ENCODE data around the gene DCAF15. TPM values are rescaled to one million over a fixed set of nuclear protein-coding genes. Genes with fewer than 3 reads are reported as not detected.

The DCAF15 gene
- total RNA-seq, 1 experiment from 2014 or later = 13.8 TPM

DNA sequence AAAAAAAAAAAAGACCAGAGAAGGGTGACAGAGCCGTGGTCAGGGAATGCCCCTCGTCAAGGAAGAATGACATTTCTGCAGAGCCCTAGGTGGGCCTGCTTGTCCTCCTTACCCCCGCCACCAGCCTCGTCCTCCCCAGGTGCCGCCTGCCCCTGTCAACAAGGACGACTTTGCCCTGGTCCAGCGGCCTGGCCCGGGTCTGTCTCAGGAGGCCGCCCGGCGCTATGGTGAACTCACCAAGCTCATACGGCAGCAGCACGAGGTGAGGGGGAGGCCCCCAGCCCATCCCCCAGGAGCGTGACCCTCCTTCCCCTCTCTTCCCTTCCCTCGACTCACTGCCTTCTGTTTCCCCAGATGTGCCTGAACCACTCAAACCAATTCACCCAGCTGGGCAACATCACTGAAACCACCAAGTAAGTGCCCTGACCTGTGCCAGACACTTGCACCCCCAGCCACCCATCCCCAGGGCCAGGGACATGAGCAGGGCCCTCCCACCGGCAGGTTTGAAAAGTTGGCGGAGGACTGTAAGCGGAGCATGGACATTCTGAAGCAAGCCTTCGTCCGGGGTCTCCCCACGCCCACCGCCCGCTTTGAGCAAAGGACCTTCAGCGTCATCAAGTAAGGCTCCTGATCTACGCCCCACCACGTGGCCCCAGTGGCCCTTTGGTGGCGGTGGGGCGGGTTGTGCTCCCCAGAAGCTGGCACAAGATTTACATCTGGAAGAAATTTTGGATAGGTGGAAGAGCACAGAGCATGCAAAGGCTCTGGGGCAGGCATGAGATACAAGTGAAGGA is 28.9 kb upstream of the DCAF15 start:
- DNase-seq = no peak
- no peaks in the 10 kb centered on the region for H3K27me3 ChIP-seq
- H3K36me3 ChIP-seq = peaks cover 64% of the 10 kb centered on the region
- no peak overlapping the region for H3K4me3 ChIP-seq
- H3K9me3 ChIP-seq = no peaks in the 10 kb centered on the region; the same call in 1 of the 2 replicates

DNA sequence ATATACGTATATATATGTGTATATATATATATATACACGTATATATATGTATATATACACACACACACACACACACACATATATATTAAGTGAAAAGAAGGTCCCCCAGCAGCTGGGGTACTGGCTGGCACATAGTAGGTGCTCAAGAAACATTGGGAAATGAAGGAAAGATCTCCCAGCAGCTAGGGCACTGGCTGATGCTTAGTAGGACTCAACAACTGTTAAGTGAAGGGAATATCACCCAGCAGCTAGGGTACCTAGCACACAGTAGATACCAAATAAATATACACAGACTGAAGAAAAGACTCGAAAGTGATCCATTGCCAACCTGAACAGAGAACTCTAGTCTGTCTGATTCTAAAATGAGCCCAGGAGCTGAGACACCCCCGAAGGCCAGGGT is 26.3 kb upstream of the DCAF15 start:
- DNase-seq = no peak

DNA sequence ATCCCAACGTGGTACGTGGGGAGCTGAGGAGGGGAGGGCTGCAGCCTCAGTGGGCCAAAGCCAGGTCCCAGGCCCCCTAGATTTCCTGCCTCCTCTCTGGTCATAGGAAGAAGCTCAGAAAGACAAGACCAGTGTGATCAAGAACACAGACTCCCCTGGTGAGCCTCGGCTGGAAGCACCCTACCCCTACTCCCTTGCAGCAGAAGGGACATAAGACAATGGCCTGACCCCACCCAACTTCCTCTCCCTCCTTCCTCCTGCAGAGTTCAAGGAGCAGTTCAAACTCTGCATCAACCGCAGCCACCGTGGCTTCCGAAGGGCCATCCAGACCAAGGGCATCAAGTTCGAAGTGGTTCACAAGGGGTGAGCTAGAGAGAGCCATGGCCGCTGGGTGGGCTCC is 25.6 kb upstream of the DCAF15 start:
- Histone ChIP-seq H3K9me3 (no peaks in the 10 kb centered on the region), H3K4me3 (no peak overlapping the region), H3K27me3 (no peaks in the 10 kb centered on the region), H3K36me3 (peaks cover 38% of the 10 kb centered on the region)
- no peak for DNase-seq

More for the DNA sequence above, 26.3 kb upstream of the DCAF15 start:
- Histone ChIP-seq H3K36me3 (peaks cover 45% of the 10 kb centered on the region), H3K27me3 (no peaks in the 10 kb centered on the region), H3K4me3 (no peak overlapping the region), H3K9me3 (no peaks in the 10 kb centered on the region; the same call in 1 of the 2 replicates)

DNA sequence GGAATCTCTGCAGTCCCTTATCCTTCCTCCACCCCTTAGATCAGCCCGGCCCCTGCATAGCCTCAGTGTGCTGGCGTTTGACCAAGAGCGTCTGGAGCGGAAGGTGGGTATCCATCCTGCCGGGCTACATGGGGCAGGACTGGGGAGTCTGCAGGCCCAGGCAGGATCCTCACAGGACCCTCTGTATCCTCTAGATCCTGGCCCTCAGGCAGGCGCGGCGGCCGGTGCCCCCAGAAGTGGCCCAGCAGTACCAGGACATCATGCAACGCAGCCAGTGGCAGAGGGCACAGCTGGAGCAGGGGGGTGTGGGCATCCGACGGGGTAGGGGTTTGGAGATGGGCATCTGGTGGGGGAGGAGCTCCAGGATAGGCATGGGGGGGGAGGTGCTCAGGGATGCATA is 23.0 kb upstream of the DCAF15 start:
- Histone ChIP-seq H3K4me3 (no peak overlapping the region), H3K36me3 (peaks cover 22% of the 10 kb centered on the region), H3K27me3 (no peaks in the 10 kb centered on the region), H3K9me3 (no peaks in the 10 kb centered on the region)
- DNase-seq = no peak

DNA sequence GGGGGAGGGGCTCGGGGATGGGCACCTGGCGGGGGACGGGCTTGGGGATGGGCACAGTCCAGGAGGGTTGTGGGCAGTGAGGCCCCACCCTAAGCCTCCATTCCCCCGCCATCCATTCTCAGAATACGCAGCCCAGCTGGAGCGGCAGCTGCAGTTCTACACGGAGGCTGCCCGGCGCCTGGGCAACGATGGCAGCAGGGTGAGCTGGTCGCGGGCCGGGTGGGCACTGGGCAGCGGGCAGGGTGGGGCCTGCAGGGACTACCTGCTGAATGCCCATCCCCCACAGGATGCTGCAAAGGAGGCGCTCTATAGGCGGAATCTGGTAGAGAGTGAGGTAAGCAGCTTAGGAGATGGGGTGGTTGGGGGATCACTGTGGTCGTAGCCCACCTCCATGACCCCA is 22.4 kb upstream of the DCAF15 start:
- Histone ChIP-seq H3K27me3 (no peaks in the 10 kb centered on the region), H3K36me3 (peaks cover 20% of the 10 kb centered on the region), H3K9me3 (no peaks in the 10 kb centered on the region), H3K4me3 (no peak overlapping the region)
- no peak for DNase-seq

DNA sequence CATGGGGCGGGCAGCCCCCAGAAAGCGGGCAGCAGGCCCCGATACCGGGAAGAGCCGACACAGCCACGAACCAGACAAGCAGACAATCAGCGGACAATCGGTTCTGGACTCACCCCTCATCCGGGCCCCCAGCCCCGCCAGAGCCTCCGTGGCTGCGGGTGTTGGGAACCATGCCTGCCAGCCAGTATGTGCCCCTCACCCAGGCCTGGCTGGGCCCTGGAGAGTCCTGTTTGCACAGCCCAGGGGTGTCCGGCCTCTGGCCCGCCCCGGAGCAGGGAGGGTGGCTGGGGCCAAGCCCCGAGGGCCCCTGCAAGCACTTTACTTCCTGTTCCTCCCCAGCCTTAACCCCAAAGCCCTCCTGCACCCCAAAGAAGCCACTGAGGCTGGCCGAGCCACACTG is 21.9 kb upstream of the DCAF15 start:
- H3K4me3 ChIP-seq = no peak overlapping the region
- H3K9me3 ChIP-seq = no peaks in the 10 kb centered on the region
- H3K27me3 ChIP-seq = no peaks in the 10 kb centered on the region
- DNase-seq = no peak
- peaks cover 17% of the 10 kb centered on the region for H3K36me3 ChIP-seq

DNA sequence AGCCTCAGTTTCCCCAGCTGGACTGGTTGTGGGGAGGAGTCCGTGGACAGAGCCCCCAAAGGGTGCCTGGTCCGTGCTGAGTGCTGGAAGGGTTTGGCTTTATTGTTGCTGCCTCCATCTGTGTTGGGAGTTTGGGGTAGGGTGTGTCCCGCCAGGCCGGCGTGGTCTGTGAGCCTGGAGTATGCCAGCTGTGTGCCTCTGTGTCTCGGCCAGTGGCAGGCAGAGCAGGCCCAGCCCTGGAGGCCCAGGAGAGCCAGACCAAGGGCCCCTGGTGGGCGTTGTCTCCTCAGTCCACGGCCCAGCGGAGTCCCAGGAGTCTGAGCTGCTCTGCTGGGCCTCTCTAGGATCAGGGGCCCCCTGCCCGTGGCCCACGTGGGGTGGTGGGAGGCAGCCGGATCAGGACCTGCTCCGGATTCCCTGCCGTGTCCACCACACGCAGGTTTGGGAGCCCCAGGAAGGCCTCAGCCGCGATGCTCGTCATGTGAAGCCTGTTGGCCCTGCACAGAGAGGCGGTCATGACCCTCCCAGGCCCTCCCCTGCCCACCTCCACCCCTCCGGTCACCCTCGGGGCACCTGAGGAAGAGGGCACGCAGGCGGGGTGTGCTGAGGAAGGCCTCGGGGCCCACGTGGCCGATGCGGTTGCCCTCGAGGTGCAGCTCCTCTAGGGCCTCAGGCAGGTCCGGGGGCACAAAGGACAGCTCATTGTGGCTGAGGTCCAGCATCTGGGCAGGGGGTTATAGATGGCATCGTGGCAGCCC is 20.7 kb upstream of the DCAF15 start:
- Histone ChIP-seq H3K4me3 (no peak overlapping the region), H3K27me3 (no peaks in the 10 kb centered on the region), H3K9me3 (no peaks in the 10 kb centered on the region), H3K36me3 (peaks cover 11% of the 10 kb centered on the region)
- no peak for DNase-seq

DNA sequence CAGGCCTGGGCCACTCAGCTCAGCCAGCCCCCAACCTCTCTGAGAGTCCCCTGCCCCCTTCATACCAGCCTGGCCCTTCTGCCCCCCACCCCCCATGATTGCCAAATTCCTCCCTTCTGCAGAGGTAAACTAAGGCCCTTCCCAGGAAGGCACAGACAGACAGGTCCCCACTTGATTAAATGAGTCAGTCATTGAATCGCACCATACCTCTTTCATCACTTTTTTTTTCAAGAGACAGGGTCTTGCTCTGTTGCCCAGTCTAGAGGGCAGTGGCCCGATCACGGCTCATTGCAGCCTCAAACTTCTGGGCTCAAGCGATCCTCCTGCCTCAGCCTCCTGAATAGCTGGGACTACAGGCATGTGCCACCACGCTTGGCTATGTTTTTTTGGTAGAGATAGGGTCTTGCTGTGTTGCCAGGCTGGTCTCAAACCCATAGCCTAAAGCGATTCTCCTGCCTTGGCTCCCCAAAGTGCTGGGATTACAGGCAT is 20.1 kb upstream of the DCAF15 start:
- H3K9me3 ChIP-seq = no peaks in the 10 kb centered on the region

DNA sequence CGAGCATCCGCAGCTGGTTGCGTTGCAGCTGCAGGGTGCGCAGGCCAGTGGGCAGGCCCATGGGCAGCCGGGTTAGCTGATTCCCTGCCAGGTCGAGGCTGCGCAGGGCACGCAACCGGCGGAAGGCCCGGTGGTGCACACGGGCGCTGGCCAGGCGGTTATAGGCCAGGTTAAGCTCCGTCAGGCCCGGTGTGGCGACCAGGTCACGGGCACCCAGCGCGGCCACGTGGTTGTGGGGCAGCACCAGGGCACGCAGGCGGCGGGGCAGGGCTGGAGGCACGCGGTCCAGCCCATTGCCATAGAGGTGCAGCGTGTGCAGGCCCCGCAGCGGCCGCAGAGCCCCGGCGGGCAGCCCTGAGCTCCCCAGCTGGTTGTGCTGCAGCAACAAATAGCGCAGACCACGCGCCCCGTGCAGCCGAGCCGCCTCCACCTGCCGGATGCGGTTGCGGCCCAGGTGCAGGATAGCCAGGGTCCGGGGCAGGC is 19.4 kb upstream of the DCAF15 start:
- Histone ChIP-seq H3K9me3 (no peaks in the 10 kb centered on the region), H3K4me3 (no peak overlapping the region), H3K27me3 (no peaks in the 10 kb centered on the region), H3K36me3 (peaks cover 7% of the 10 kb centered on the region; the same call in 1 of the 2 replicates)
- DNase-seq = no peak

More for the DNA sequence above, 20.1 kb upstream of the DCAF15 start:
- Histone ChIP-seq H3K4me3 (no peak overlapping the region), H3K27me3 (no peaks in the 10 kb centered on the region), H3K36me3 (peaks cover 8% of the 10 kb centered on the region)
- no peak for DNase-seq

DNA sequence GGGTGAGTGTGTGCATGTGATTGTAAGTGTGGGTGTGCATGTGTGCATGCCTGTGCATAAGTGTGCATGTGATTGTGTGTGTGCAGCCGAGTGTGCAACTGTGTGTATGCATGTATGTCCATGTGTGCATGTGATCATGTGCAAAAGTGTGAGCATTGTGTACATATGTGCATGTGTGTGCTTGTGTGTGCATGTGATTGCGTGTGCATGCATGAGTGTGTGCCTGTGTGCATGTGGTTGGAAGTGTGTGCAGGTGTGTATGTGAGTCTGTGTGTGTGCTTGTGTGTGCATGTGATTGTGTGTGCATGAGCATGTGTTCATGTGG is 17.6 kb upstream of the DCAF15 start:
- Histone ChIP-seq H3K27me3 (no peaks in the 10 kb centered on the region), H3K9me3 (no peaks in the 10 kb centered on the region), H3K4me3 (no peak overlapping the region), H3K36me3 (peaks cover 4% of the 10 kb centered on the region; the same call in 1 of the 2 replicates)
- no peak for DNase-seq

DNA sequence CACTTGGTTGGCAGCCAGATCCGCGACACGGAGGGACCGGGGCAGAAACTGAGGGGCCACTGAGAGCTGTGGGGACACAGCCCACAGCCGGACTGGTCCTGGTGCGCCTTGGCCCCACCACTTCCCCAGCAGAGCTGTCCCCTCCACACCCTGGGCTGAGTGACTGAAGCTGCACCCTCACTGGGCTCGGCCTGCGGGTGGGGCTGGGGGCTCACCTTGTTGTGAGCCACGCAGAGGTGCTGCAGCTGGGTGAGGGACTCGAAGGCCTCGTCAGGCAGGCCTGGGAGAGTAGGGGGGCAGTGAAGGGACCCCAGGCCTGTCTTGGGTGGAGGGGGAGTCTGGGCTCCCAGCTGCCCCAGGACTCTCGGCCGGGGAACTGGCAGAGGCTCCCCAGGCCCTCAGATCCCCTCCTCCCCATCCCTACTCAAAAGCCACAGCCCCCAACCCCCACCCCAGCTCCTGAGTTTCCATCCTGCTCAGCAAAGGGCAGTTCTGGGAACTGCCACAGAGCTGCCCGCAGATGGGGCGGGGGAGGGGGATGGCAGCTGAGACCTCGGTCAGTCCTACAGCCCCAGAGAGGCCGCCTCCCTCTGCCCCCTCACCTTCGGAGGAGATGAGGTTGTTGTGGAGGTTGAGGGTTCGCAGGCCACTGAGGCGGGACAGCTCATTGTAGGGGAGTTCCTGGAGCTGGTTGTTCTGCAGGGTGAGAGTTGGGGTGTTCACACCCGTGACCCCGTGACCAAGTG is 16.4 kb upstream of the DCAF15 start:
- DNase-seq = no peak
- Histone ChIP-seq H3K4me3 (no peak overlapping the region), H3K27me3 (no peaks in the 10 kb centered on the region), H3K9me3 (no peaks in the 10 kb centered on the region), H3K36me3 (no peaks in the 10 kb centered on the region)

DNA sequence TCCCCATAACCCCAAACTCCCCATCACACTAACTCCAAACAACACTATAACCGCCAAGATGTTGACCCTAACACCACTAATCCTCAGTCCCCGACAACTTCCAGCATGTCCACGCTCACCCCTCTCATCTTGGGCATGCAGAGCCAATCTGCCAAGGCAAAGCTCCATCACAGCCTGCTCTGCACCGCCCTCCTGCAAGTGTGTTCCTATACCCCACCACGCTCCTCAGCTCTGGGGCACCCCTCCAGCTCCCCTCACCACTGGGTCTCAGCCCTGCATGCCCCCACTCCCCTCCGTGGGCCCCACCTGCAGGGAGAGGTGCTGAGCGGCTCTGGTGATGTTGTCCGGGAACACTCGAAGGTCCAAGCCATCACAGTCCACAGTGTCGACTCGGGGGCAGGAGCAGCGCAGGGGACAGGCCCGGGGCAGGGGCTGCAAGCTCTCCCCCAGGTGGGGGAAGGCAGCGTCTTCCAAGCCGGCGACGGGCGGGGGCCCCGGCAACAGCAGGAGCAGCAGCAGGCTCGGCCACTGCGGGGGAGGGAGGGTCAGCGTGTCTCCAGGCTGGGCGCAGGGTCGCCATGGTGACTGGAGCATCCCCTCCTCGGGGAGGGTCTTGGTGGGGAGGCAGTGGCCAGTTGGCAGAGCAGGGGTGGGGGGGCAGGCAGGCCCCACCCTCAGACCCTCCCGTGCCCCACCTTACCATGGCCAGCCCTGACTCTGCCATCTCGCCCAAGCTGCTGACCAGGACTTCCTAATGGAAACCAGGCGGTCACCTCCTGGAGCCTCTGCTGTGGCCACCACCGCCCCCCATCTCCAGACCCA is 14.6 kb upstream of the DCAF15 start:
- DNase-seq = no peak
- Histone ChIP-seq H3K4me3 (no peak overlapping the region), H3K36me3 (no peaks in the 10 kb centered on the region), H3K27me3 (no peaks in the 10 kb centered on the region), H3K9me3 (peaks cover 9% of the 10 kb centered on the region; the same call in 1 of the 2 replicates)

DNA sequence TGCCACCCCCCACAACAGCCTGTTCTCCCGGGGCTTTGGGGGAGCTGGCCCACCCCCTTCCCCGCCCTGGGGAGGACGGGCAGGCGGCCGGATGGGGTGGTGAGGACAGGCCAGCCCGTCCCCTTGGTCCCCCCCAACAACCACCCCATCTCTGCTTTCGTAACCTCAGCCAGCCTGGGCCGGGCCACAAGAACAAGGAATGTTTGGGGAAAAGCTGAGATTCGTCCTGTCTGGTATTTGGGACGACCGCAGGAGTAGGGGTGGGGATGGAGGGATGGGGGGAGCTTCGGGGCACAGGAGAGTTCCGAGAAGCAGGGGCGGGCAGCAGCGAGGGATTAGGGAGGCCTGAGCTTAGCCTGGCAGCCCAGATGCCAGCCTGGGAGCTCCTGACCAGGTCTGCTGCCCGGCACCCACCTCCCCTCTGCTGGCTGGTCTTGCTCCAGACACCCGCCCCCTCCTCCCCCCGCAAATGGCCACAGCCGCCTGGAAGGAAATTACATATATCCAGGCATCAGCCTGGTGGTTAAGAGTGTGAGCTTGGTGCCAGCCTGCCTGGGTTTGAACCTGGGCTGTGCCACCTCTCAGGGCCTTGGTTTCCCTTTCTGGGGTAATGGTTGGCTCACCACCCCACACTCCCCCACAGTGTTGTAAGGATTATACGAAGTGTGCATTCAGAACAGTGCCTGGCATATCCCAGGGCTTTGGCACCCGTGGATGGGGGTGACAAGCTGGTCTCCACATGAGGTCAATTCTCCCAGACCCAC is 13.8 kb upstream of the DCAF15 start, which contains the start of gene PODNL1:
Gene PODNL1, minus strand, starts transcription at position 117 of the 764 bp plus-strand sequence. CDS start 236 bp downstream, outside the sequence.
- Histone ChIP-seq H3K36me3 (no peaks in the 10 kb centered on the region), H3K9me3 (peaks cover 9% of the 10 kb centered on the region; the same call in 1 of the 2 replicates), H3K4me3 (no peak within 1 kb of the TSS), H3K27me3 (no peaks in the 10 kb centered on the region)
- no peak for DNase-seq

DNA sequence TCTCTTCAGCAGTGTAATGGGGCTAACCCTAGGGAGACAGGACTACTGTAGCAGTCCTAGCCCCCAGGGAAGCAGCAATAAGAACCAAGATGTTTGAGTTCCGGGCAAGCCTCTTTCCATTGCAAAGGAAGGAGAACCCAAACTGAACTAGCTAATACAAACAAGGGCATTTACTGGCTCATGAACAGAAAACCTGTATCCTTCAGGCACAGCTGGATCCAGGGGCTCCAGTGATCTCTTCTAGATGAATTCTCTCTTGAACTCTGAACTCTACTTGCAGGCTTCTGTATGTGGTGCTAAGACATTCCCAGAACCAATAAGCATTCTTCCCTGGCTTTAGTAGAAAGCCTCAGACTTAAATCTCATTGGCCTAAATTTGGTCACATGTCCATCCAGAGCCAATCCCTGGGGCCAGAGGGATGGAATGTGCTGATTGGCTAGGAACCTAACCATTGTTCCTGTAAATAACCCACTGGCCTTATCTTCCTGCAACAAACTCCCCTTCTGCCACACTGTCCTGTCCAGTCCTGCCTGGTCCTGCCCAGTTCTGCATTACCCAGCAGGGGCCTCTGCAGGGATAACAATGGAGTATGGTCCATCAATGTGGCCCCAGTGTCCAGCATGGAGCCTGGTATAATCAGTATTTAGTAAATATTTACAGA is 10.2 kb upstream of the DCAF15 start:
- Histone ChIP-seq H3K27me3 (no peaks in the 10 kb centered on the region), H3K9me3 (peaks cover 9% of the 10 kb centered on the region; the same call in 1 of the 2 replicates), H3K36me3 (no peaks in the 10 kb centered on the region), H3K4me3 (no peak overlapping the region)
- no peak for DNase-seq

DNA sequence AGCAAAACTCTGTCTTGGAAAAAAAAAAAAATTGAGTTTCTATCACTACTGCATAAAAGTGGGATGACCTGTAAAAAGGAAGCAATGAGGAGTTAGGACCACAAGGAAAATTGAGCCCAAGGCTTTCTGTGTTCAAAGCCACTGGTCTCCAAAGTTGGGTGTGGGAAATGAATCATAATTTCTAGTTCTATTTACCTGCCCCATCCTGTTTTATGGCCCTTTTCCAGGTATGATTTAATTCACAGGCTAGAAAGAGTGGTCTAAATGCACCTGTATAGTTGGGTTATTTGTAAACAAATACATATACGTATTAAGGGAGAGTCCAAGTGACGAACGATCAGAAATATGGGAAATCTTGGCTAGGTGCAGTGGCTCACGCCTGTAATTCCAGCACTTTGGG is 5.9 kb upstream of the DCAF15 start:
- Histone ChIP-seq H3K36me3 (no peaks in the 10 kb centered on the region), H3K9me3 (peaks cover 9% of the 10 kb centered on the region; the same call in 1 of the 2 replicates), H3K27me3 (no peaks in the 10 kb centered on the region), H3K4me3 (no peak overlapping the region)
- DNase-seq = no peak

Measured in MG63 (cell line).